HG03095 (cell line): Measurements from ENCODE around the gene ADAMTS17.

Experiments used
- ATAC-seq: cut with Tn5 transposase; IDR thresholded peaks from one replicate; pipeline ENCODE4 v1.9.1; 2021; ENCODE audit warnings: moderate library complexity; ENCODE audit not compliant: unreplicated experiment

The ADAMTS17 gene

GRCh38 chr15:100141311-100142001, 200.3 kb downstream of the ADAMTS17 start:
- ATAC-seq = no peak

- ATAC-seq = no peak
These were observed 201.1 kb downstream of the ADAMTS17 start for GRCh38 chr15:100140527-100141308.

GRCh38 chr15:100134586-100134985, 207.2 kb downstream of the ADAMTS17 start:
- ATAC-seq = no peak

- ATAC-seq = no peak
These were observed 207.6 kb downstream of the ADAMTS17 start for GRCh38 chr15:100134089-100134583.

GRCh38 chr15:100133001-100133400, 208.8 kb downstream of the ADAMTS17 start:
- no peak for ATAC-seq

GRCh38 chr15:100132309-100132708, 209.5 kb downstream of the ADAMTS17 start:
- no peak for ATAC-seq

- ATAC-seq = no peak
These were observed 210.2 kb downstream of the ADAMTS17 start for GRCh38 chr15:100131321-100132224.

GRCh38 chr15:100129677-100130076, 212.1 kb downstream of the ADAMTS17 start:
- no peak for ATAC-seq

- no peak for ATAC-seq
These were observed 216.2 kb downstream of the ADAMTS17 start for GRCh38 chr15:100125401-100126191.

GRCh38 chr15:100124936-100125335, 216.8 kb downstream of the ADAMTS17 start:
- no peak for ATAC-seq

GRCh38 chr15:100124361-100124760, 217.4 kb downstream of the ADAMTS17 start:
- ATAC-seq = no peak

- ATAC-seq = no peak
These were observed 218.2 kb downstream of the ADAMTS17 start for GRCh38 chr15:100123611-100124010.

- ATAC-seq = no peak
These were observed 220.5 kb downstream of the ADAMTS17 start for GRCh38 chr15:100121285-100121684.

- no peak for ATAC-seq
These were observed 221.7 kb downstream of the ADAMTS17 start for GRCh38 chr15:100120111-100120510.

- ATAC-seq = no peak
These were observed 223.2 kb downstream of the ADAMTS17 start for GRCh38 chr15:100118546-100118945.

- ATAC-seq = no peak
These were observed 225.2 kb downstream of the ADAMTS17 start for GRCh38 chr15:100116416-100117190.

GRCh38 chr15:100115711-100116090, 226.1 kb downstream of the ADAMTS17 start:
- no peak for ATAC-seq

- ATAC-seq = no peak
These were observed 226.6 kb downstream of the ADAMTS17 start for GRCh38 chr15:100115066-100115710.

- no peak for ATAC-seq
These were observed 227.2 kb downstream of the ADAMTS17 start for GRCh38 chr15:100114571-100114970.
